GM12874 (cell line): ENCODE measurements around the gene ALDH1L1.

Experiments
- CTCF ChIP-seq: IDR thresholded peaks from 2 replicates; pipeline ENCODE4 v1.5.1; 2011; ENCODE audit warnings: low read depth, mild to moderate bottlenecking, control low read depth, low read length, moderate library complexity; ENCODE audit not compliant: insufficient read depth

ALDH1L1 gene

DNA sequence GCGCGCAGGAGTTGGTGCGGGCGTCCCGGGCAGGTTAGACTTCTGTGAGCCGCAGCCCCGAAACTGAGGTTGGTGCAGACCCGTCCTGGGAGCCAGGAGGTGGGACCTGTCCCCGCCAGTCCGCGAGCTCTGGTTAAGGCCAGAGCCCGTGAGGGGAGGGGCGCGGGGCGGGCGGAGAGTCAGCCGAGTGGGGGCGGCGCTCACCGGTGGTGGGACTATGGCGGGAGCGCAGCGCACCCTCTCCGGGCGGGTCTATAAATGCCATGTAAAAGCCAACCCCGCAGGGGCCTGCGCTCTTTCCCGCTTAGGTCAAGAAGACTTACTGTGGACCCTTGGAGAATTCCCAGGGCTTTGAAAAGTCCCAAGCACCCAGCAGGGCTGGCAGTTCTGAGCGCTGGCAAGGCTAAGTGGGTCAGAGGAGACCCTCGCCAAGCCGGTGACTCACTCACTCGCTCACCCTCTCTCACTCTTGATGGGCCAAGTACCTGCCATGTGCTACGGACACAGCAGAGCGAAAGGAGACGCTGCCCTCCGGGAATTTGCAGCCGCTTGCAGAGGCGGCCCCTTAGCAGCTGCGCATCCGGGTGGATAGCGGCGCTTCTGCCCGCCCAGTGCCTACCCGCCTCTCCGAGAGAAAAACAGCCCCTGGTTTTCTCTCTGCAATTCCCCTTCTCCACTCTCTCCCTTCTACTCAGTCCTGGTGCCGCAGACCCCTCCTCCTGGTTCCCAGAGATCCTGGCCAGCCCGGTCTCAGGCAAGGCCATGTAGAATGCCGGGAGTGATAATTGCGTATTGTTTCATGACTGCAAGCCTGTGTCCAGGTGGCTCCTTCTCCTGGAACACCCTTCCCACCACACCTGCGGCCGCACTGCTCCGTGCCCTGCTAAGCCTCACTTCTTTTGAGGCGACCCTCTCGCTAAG lies at the start of gene ALDH1L1:
Gene ALDH1L1, minus strand, starts transcription at position 110 of the 921 bp plus-strand sequence. CDS start 19,607 bp downstream, outside the sequence.
- TF ChIP-seq CTCF = no peak

DNA sequence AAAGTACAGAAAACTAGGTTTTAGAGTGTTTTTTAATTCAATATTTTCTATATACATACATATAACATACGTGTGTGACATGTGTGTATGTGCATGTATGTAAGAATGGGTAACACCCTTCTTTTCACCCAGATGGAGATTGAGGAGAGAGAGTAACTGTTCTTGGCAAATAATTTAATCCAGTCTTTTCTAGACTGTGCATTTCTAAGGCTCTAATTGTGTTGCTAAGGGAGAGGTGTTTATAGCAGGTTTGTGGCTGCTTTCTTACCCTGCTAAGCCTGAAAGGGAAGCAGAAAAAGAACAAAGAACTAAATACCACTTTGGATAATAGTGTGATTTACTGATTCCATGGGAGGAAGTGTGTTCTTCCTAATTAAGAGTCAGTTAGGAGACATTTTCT lies 46.0 kb upstream of the ALDH1L1 start:
- TF ChIP-seq CTCF = no peak

GRCh38 chr3:126216416-126216815 lies 36.0 kb upstream of the ALDH1L1 start:
- no peak for TF ChIP-seq CTCF

- TF ChIP-seq CTCF = no peak
These were observed 33.1 kb upstream of the ALDH1L1 start for GRCh38 chr3:126213379-126214028.

- TF ChIP-seq CTCF = no peak
These were observed 32.4 kb upstream of the ALDH1L1 start for GRCh38 chr3:126212620-126213378.

DNA sequence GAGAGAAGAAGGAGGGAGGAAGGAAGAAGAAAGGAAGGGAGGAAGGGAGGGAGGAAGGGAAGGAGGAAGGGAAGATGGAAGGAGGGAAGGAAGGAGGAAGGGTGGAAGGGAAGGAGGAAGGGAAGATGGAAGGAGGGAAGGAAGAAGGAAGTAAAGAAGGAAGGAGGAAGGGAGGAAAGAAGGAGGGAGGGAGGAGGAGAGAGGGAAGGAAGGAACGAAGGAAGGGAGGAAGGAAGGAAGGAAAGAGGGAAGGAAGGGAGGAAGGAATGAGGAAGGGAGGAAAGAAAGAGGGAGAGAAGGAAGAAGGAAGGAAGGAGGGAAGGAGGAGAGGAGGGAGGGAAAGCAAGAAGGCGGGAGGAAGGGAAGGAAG lies 31.8 kb upstream of the ALDH1L1 start:
- no peak for TF ChIP-seq CTCF

GRCh38 chr3:126211569-126211968 lies 31.2 kb upstream of the ALDH1L1 start:
- no peak for TF ChIP-seq CTCF
